DOHH2 (cell line): ENCODE measurements around the gene HTR3C.

Source experiments
- CTCF ChIP-seq: fragments of 200-600 bp; sonication (generic); IDR thresholded peaks from one replicate; pipeline ENCODE4 v1.5.1; 2014; ENCODE audit warnings: antibody characterized with exemption, mild to moderate bottlenecking, low read depth, low read length; ENCODE audit not compliant: poor library complexity, severe bottlenecking
- EZH2phosphoT487 ChIP-seq: fragments of 200-600 bp; sonication (generic); IDR thresholded peaks from 2 replicates; pipeline ENCODE4 v1.6.1; 2017; ENCODE audit warnings: borderline replicate concordance, mild to moderate bottlenecking, antibody characterized with exemption, low read length, moderate library complexity, mixed read lengths

- TF ChIP-seq CTCF, result no peak
- no peak for TF ChIP-seq EZH2phosphoT487
These were observed 23.4 kb upstream of the HTR3C start for GRCh38 chr3:184029443-184029842.
